GM13977 (cell line): ENCODE measurements around the gene TRIM72.
"Not testable (repeated sequence)": the region's sequence is repeated elsewhere in the genome, so short reads cannot be mapped to it uniquely, and the experiment has no call there.

Experiments used
- DNase-seq: peaks from one replicate; pipeline ENCODE4 v3.0.0; 2012; ENCODE audit warnings: low spot score
- in situ Hi-C: fragments of 300-500 bp; cut with MboI; formaldehyde crosslinking; loops from one replicate; pipeline ENCODE4 v1.12.0; 2022; ENCODE audit warnings: low sequenced_read_pairs, low pct_unique_long_range_greater_than_20kb, mixed read lengths, inconsistent platforms; ENCODE audit not compliant: unreplicated experiment
- TF ChIP-seq, protein P1 (sequence below): IDR thresholded peaks from 2 replicates; pipeline ENCODE4 v1.5.1; 2012; ENCODE audit warnings: mild to moderate bottlenecking, control low read depth; ENCODE audit not compliant: insufficient read depth; ENCODE audit errors: extremely low read depth, missing control alignments

The TRIM72 gene

DNA sequence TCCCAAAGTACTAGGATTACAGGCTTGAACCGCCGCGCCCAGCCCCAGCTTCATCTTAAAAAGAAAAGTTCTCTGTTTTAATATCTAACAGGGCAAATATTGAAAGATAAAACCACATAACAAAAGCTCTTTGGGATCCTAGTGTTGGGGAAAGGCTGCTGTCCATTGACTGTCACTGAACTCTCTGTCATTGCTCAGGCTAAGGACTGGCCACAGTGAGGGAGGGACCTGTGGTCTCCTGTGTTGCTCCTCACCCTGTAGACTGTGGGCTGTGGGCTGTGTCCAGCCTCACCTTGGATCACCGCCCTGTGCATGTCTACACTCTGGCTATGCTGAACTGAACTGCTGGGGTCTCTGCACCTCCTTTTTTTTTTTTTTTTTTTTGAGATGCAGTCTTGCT is 14.3 kb downstream of the TRIM72 start:
- TF ChIP-seq, protein P1, sequence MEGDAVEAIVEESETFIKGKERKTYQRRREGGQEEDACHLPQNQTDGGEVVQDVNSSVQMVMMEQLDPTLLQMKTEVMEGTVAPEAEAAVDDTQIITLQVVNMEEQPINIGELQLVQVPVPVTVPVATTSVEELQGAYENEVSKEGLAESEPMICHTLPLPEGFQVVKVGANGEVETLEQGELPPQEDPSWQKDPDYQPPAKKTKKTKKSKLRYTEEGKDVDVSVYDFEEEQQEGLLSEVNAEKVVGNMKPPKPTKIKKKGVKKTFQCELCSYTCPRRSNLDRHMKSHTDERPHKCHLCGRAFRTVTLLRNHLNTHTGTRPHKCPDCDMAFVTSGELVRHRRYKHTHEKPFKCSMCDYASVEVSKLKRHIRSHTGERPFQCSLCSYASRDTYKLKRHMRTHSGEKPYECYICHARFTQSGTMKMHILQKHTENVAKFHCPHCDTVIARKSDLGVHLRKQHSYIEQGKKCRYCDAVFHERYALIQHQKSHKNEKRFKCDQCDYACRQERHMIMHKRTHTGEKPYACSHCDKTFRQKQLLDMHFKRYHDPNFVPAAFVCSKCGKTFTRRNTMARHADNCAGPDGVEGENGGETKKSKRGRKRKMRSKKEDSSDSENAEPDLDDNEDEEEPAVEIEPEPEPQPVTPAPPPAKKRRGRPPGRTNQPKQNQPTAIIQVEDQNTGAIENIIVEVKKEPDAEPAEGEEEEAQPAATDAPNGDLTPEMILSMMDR, result no peak
- DNase-seq, result peak; percentile 12
- in situ Hi-C loops, result no loop called here

DNA sequence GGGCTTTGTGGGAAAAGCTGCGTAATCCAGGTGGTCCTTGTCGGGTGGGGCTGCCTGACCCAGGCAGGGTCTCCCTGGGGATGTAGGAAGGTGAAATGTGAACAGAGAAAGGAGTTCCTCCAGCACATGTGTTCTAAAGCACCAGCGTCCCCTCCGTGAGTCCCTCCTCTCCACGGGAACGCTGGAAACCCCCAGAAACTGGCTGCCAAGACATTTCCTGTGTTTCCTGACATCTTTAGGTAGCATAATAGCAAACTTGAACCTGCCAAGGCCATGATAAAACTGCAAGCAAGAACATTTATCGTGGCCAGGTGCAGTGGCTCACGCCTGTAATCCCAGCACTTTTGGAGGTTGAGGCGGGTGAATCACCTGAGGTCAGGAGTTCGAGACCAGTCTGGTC is 15.6 kb downstream of the TRIM72 start:
- peak; percentile 17 for DNase-seq
- in situ Hi-C loops, result no loop called here
- TF ChIP-seq, protein P1, result no peak

DNA sequence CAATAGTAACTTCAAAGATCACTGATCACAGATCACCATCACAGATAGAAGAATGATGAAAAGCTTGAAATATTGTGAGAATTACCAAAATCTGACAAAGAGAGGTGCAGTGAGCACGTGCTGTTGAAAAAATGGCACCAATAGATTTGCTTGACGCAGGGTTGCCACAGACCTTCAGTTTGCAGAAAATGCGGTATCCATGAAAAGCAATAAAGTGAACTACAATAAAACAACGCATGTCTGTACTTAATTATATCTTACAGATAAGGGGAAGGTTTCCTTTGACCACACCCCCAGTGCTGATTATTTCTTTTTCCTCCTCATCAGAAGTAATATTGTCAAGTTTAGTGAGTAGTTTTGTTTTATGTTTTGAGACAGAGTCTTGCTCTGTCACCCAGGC is 24.1 kb downstream of the TRIM72 start:
- TF ChIP-seq, protein P1, result no peak
- DNase-seq, result no peak
- in situ Hi-C loops, result no loop called here

DNA sequence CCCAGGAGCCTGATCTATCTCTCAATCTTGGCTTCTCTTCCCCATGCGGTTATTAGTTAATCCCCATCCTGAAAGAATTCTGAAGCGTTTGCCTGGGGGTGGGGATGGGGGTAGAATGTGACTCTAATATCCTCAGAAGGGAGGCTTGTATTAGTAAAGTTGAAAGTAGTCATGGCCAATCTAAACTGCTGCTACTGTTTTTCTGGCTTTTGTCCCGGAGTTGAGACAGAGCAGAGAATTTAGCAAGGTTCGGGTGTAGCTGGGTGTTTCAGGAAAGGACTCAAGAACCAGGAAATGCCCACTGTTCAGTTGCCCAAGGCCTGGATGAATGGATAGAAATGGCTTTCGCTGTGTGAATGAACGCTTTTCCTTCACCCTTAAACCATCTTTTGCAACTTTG is 28.3 kb downstream of the TRIM72 start:
- no peak for DNase-seq
- in situ Hi-C loops, result no loop called here

DNA sequence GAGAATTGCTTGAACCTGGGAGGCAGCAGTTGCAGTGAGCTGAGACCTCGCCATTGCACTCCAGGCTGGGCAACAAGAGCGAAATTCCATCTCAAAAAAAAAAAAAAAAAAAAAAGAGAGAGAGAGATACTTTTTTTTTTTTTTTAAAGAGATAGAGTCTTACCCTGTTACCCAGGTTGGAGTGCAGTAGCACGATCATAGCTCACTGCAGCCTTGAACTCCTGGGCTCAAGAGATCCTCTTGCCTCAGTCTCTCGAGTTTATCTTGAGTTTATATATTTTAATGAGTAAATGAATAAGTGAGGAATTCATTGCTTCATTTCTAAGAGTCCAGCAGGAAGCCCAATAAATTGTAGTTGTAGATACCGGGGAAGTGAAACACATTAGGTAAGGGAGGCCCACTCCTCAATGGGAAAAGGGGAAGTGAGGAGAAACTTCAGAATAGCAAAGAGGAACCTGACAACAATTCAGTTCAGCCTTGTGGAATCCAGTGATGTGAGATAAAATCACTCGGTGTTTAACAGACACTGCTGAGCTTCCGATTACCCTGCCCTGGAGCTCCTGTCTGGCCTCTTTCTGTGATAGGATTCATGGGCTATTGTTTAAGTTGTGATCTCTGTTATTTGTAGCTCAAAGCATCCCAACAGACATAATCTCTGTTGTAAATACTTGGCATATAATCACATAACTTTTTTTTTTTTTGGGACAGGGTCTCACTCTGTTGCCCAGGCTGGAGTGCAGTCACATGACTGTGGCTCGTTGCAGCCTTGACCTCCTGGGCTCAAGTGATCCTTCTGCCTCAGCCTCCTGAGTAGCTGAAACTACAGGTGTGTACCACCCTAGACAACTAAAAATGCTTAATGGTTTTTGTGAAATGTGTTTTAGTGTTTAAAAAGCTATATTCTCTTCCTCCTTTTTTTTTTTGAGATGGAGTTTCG is 30.1 kb downstream of the TRIM72 start:
- in situ Hi-C loops, result no loop called here
- peak; percentile 42 for DNase-seq
- TF ChIP-seq, protein P1, result no peak

More for the DNA sequence above, 28.3 kb downstream of the TRIM72 start:
- TF ChIP-seq, protein P1, result no peak

DNA sequence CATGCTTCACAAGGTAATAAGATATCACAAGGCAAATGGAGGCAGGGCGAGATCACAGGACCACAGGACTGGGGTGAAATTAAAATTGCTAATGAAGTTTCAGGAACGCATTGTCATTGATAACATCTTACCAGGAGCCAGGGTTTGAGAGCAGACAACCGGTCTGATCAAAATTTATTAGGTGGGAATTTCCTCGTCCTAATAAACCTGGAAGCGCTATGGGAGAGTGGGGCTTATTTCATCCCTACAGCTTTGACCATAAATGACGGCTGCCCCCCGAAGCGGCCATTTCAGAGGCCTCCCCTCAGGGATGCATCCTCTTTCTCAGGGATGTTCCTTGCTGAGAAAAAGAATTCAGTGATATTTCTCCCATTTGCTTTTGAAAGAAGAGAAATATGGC is 31.7 kb downstream of the TRIM72 start:
- DNase-seq, in situ Hi-C loops: not testable (repeated sequence)

DNA sequence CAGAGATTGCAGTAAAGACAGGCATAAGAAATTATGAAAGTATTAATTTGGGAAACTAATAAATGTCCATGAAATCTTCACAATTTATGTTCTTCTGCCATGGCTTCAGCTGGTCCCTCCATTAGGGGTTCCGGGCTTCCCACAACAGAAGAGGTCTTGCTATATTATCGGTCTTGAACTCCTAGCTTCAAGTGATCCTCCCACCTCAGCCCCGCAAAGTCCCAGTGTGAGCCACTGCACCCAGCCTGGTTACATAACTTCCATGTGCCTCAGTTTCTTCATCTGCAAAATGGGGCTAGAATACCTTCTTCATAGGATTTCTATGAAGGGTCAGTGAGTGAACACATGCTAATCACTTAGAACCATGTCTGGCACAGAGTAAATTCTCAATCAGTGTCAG is 32.4 kb downstream of the TRIM72 start:
- in situ Hi-C loops, result no loop called here
- DNase-seq, result no peak
- TF ChIP-seq, protein P1, result no peak
